Midbrain (tissue), 1 donor: ENCODE measurements around the gene RAB18.
"Not testable (repeated sequence)": the region's sequence is repeated elsewhere in the genome, so short reads cannot be mapped to it uniquely, and the experiment has no call there.

Experiments
- DNase-seq: peaks from one replicate; lab custom pipeline; 2025; lab: John Stamatoyannopoulos, UW

Gene RAB18

DNA sequence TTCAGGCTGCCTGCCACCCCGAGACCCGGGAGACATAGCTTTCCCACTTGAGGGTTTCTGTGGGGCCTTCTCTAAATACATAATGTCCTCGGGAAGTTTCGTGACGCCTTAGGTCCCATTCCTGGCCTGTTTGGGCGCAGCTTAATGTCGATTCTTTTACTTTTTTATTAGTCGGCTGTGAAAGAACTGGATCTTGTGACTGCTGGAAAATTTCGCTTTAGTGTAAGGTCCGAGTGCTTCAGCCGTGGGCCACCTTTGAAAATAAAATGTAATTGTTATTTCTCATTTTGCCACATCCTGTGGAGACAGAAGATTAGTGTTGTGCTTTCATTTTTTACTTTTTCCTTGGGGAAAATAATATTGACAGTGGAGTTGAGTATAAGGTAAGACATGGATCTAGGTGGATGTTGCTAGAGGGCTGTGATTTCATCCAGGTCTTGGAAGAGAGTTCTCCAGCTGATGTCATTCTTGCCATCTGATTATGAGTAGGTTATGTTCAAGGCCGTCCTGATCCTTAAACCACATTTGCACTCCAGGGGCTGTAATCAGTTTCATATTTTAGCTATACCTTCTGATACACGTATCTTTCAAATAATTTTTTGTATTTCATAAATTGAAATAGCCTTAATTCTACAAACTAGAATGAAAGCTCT lies 830 bp downstream of the RAB18 start:
- DNase-seq: no peak

GRCh38 chr10:27505537-27505936 lies 1.4 kb downstream of the RAB18 start:
- not testable (repeated sequence) for DNase-seq

DNA sequence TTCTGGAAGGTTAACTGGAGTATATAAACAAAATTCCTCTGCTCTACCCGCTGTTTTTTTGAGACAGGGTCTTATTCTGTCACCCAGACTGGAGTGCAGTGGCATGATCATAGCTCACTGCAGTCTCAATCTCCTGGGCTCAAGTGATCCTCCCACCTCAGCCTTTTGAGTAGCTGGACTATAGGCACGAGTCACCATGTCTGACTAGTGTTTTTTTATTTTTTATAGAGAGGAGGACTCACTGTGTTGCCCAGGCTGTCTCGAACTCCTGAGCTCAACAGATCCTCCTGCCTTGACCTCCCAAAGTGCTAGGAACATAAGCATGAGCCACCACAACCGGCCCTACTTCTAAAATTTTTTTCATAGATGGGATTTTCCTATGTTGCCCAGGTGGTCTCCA lies 2.2 kb downstream of the RAB18 start:
- no peak for DNase-seq

DNA sequence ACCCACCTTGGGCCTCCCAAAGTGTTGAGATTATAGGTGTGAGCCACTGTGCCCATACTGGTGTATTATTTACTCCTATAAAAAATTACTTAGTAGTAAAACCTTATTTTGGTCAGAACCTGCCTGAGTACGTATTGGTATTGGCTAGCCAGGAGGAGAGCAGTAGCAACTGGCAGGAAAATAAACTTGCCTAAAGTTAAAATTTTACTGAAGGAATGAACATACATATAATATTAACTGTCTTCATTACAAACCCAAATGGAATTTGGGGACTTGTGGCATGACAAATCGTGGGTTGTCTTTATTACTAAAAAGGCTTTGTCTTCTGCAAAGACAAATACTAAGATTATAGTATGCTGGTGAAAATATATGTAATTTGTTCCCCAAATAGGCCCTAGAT lies 8.4 kb downstream of the RAB18 start:
- DNase-seq: no peak

DNA sequence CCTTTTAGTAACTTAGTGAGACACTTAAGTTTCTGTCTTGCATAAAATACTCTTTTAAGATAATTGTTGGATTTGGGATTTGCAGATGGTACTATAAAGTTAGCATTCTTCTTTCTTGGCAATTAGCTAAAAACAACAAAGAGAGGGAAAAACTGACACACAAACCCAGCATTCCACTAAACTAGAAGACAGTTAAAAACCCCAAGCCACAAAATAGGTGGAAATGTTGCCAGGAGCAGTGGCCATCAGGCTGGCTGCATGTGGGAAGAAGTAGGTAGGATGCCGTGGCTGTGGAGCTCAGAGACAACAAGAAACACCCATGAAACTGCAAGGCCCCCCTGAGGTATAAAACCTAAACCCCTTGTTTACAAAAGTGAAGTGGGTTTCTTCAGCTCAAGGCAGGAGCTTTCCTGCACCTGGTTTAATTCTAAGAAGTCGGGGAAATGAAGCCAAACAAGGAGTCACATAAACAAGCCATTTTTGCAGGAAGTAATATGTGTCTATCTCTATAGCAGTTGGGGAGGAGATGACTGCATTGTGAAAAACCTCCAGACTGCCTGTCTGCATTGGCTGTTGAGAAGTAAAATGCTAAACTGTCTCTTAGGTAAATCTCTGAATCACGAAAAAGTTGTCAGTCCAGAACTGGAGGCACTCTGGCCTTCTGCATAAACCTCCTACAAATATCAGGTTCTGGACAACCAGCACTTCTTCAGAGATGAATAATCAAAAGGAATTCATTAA lies 9.5 kb downstream of the RAB18 start:
- no peak for DNase-seq

DNA sequence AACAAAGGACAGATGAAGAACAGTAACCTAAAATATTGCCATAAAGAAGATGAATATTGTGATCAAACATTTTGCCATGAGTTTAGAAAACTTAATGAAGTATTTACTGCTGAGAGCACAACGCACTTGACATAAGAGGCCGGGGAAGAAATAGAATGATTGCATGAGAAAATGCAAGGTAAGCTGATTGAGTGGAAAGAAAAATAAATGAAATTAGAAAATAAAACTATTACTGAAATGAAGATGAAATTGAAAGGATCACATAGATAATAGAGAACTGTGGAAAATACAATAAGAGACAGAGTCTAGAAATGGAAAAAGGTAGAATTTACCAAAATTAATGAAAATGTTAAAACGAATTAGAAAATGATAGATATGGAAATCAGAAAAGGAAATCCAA lies 10.1 kb downstream of the RAB18 start:
- DNase-seq: no peak

- DNase-seq: no peak
Observed at GRCh38 chr10:27518261-27518660, 14.2 kb downstream of the RAB18 start.

GRCh38 chr10:27525819-27526218 lies 21.7 kb downstream of the RAB18 start:
- DNase-seq: no peak

DNA sequence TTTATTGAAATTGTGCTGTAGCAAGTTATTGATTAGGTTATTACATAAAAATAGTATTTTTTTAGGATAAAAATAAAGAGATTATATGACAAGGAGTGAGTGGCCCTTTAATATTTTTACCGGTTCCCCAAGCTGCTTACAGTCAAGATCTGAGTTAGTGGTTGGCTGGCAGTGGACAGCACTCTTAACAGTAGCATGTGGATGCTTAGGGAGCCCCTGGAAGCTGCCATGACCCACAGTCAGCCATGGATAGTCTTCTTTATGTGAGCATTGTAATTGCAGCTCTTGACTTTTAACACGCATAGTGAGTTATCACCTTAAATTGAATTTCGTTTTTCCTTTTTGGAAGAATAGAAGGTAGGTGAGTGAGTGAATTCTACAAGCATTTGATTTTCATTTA lies 22.1 kb downstream of the RAB18 start:
- no peak for DNase-seq

DNA sequence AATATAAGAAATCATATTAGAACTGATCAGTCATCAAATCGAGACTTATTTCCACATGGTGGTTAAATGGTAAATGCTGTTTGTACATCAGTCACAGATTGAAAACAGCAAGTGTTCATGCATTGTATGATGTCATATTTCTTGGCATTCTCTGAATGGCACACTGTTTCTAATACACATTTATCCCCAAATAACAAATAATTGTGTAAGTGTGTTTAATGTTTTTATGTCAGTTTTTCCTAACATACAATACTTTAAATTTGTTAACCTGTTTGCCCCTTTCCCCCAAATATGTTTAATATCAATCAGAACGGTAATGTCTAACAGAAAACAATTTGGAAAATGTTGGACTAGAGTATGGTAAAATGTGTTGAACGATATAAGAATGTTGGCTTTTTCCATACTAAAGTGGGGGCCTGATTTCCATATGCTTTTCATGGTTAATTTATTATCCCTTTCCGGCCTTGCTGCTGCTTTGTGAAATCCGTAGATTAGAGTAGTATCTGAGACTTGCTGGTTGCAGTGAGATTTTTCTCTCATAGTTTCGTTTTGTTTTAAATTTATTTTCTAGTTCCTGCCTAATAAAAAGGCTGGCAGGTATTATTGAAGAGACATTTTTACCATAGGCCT lies 23.7 kb downstream of the RAB18 start:
- DNase-seq: no peak

DNA sequence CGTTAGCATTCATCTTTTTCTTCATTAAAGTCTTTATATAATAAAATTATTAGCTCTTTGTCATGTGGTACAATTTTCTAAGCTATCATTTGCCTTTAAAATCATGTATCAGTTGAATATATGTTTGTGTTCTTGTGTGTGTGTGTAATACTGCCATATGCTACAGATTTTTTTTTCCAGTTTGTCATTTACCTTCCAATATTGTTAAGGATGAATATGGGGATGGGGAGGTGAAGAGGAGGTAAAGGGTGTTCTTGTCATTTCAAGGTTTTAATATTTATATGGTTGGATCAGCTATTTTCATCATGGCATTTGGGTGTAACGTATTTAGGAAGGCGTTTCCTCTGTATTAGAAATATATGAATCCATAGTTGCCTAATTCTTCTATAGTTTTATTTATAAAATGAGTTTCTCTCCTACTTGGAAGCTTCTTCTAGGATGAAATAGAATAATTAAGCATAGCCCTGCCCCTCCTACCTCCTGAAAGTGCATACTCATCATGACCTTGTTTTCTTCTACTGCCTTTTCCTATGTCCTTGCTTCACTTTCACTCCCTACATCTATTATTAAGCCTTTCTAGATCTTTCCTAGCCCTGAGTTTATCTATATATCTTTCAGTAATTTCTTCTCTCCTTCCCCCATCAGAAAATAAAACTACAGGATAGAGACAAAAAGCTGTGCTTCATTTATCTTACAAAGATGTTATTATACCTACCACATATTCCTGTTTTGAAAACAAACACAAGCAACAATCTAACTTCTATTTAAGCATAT lies 25.1 kb downstream of the RAB18 start:
- no peak for DNase-seq

GRCh38 chr10:27530477-27530876 lies 26.4 kb downstream of the RAB18 start:
- DNase-seq: no peak

- DNase-seq: no peak
Observed at GRCh38 chr10:27531336-27531847, 27.3 kb downstream of the RAB18 start.

GRCh38 chr10:27534161-27534700 lies 30.1 kb downstream of the RAB18 start:
- no peak for DNase-seq

DNA sequence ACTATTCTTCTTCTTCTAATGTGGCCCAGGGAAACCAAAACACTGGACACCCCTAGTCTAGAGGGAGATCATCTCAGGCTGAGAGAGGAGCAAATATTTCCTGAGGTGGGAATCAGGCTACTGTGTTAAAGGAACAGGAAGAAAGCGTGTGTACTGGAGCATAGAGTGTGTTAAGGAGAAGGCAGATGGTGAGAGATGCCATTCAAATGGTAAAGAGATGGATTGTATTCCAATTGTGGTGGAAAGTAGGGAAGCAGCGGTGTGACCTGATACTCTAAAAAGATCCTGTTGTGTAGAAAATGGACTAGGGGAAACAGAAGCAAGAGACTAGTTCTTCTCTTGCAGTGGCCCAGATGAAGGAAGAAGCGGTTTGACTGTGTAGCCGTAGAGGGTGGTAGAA lies 31.2 kb downstream of the RAB18 start:
- no peak for DNase-seq

- no peak for DNase-seq
Observed at GRCh38 chr10:27536437-27536836, 32.3 kb downstream of the RAB18 start.

DNA sequence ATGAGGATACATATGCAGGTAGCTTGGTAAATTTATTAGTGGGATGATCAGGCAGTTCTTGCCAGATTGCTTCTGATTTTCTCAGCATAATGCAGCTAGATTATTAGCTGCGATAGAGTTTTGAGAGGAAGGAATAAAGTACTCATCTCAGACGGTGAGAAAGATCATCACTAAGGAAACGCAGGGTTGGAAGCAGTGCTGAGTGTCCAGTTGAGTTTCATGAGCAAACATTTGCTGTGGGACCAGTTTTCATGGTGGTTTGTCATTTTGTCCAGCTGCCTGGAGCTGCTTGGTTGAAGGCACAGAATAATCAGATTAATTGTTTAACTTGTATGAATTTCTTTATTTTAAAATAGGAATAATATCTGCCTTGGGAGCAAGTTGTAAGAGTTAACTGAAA lies 33.1 kb downstream of the RAB18 start:
- no peak for DNase-seq

DNA sequence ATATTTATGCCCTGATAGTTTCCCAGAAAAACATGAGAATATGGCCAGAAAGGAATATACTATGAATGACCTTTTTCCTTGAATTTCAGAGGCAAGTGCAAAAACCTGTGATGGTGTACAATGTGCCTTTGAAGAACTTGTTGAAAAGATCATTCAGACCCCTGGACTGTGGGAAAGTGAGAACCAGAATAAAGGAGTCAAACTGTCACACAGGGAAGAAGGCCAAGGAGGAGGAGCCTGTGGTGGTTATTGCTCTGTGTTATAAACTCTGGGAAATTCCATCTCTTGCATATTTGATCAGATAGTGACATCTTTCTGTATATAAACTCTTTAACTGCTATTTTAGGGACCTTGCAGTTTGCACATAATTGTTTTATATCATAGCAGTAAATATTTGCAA lies 33.7 kb downstream of the RAB18 start:
- DNase-seq: no peak

DNA sequence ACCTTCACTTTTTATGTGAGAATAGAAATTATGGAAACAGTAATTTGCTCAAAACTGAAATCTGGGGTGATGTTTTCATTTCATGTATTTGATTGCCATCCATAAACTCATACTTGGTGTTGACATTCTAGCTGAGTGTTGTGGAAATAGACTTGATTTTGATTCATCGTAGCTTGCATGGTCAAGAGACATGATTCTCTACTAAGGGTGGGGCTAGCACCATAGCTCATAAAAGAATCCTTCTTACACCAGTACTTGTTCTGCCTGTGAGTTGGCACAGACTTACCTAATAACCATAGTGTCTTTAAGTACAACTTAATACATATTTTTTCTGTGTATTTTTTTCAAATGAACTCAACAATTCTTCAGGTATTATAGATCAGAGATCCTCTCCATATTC lies 36.6 kb downstream of the RAB18 start:
- no peak for DNase-seq

GRCh38 chr10:27541796-27542729 lies 38.0 kb downstream of the RAB18 start:
- DNase-seq: no peak

DNA sequence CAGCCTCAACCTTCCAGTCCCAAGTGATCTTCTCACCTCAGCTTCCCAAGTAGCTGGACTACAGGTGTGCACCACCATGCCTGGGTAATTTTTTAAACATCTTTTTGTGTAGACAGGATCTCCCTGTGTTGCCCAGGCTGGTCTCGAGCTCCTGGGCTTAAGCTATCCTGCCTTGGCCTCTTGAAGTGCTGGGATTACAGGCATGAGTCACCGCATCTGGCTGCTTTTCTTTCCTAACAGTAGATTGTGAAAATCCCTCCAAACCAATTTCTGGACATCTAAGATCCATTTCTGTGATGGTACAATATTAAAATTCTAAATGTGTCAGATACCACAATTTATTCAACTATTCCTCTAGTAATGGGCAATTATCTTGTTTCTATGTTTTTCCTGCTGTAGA lies 38.7 kb downstream of the RAB18 start:
- no peak for DNase-seq
